Peyer's patch (tissue), 4 donors: ENCODE measurements around the gene ATP10A. TPM values are rescaled to one million over a fixed set of nuclear protein-coding genes. Genes with fewer than 3 reads are reported as not detected.

ENCODE experiments used
- DNase-seq, 3 donors: peaks; one replicate each; pipeline ENCODE4 v3.0.0-alpha.2; 2017 to 2019
- H3K27ac ChIP-seq, 4 donors: fragments of 200-600 bp; sonication (generic); one replicate each; pipeline ENCODE4 v1.5.1; 2016 to 2019
- H3K27me3 ChIP-seq, 2 donors: fragments of 200-600 bp; sonication (generic); one replicate each; pipeline ENCODE4 v1.5.1; 2019
- H3K36me3 ChIP-seq, 3 donors: fragments of 200-600 bp; sonication (generic); one replicate each; pipeline ENCODE4 v1.5.1; 2016 to 2019
- H3K4me1 ChIP-seq, 4 donors: fragments of 200-600 bp; sonication (generic); one replicate each; pipeline ENCODE4 v1.5.1; 2016 to 2019
- H3K4me3 ChIP-seq, 4 donors: fragments of 200-600 bp; sonication (generic); 1 replicate in 3 of 4; 2 replicates in 1 of 4; pipeline ENCODE4 v1.5.1; 2016 to 2019; ENCODE audit warnings: mild to moderate bottlenecking in 1 of 4
- H3K9me3 ChIP-seq, 4 donors: fragments of 200-600 bp; sonication (generic); one replicate each; pipeline ENCODE4 v1.5.1; 2016 to 2019; ENCODE audit warnings: mild to moderate bottlenecking in 1 of 4
- CTCF ChIP-seq, 6 experiments: fragments of 450-650 bp in 4 of 6; fragments of 200-600 bp in 2 of 6; sonication (generic) in 1 of 6; IDR thresholded peaks; one replicate each; pipeline ENCODE4 v1.5.1; 2017 to 2019; ENCODE audit warnings: antibody characterized with exemption in 6 of 6, mild to moderate bottlenecking in 3 of 6, moderate library complexity in 1 of 6
- POLR2A ChIP-seq, 2 donors: fragments of 450-650 bp; IDR thresholded peaks; one replicate each; pipeline ENCODE4 v1.5.1; 2017; ENCODE audit warnings: antibody characterized with exemption in 2 of 2, mild to moderate bottlenecking in 2 of 2, moderate library complexity in 2 of 2
- total RNA-seq, 4 donors: library from RNA; depleted of rRNA; stranded (reverse); fragments of >200 nt; gene quantifications; one replicate each; pipeline ENCODE4 v1.1.0, GENCODE V29; 2016

Gene ATP10A
- total RNA-seq, 4 donors from 2014 or later = 1.6 to 7.4 (median 3.7) TPM

- H3K9me3 ChIP-seq = no peaks in the 10 kb centered on the region
- no peak for DNase-seq
- TF ChIP-seq CTCF (IDR thresholded peaks at IDR 0.05) (no peak), POLR2A (IDR thresholded peaks at IDR 0.05) (no peak)
- H3K27ac ChIP-seq = no peak overlapping the region
- H3K27me3 ChIP-seq = no peaks in the 10 kb centered on the region
- H3K4me3 ChIP-seq = no peak overlapping the region
- H3K36me3 ChIP-seq = no peaks in the 10 kb centered on the region
- no peaks in the 10 kb centered on the region for H3K4me1 ChIP-seq
These were observed 12.4 kb upstream of the ATP10A start for GRCh38 chr15:25875566-25875965.

GRCh38 chr15:25874379-25874778 is 11.3 kb upstream of the ATP10A start:
- Histone ChIP-seq H3K36me3 (no peaks in the 10 kb centered on the region), H3K4me3 (no peak overlapping the region), H3K27ac (no peak overlapping the region), H3K9me3 (no peaks in the 10 kb centered on the region), H3K4me1 (no peaks in the 10 kb centered on the region), H3K27me3 (no peaks in the 10 kb centered on the region)
- no peak for DNase-seq
- TF ChIP-seq POLR2A (IDR thresholded peaks at IDR 0.05) (no peak), CTCF (IDR thresholded peaks at IDR 0.05) (no peak)

- no peak for DNase-seq
- H3K27ac ChIP-seq = no peak overlapping the region
- no peaks in the 10 kb centered on the region for H3K4me1 ChIP-seq
- no peaks in the 10 kb centered on the region for H3K27me3 ChIP-seq
- TF ChIP-seq POLR2A (IDR thresholded peaks at IDR 0.05) = no peak
- no peak for TF ChIP-seq CTCF (IDR thresholded peaks at IDR 0.05)
- peaks cover 0 to 1% (median 0%) of the 10 kb centered on the region in 4 donors for H3K9me3 ChIP-seq
- H3K36me3 ChIP-seq = no peaks in the 10 kb centered on the region
- no peak overlapping the region for H3K4me3 ChIP-seq
These were observed 8.3 kb upstream of the ATP10A start for GRCh38 chr15:25871403-25871802.

- Histone ChIP-seq H3K4me3 (no peak overlapping the region), H3K9me3 (peaks cover 0 to 3% (median 0%) of the 10 kb centered on the region in 4 donors), H3K27me3 (no peaks in the 10 kb centered on the region), H3K27ac (no peak overlapping the region), H3K4me1 (no peaks in the 10 kb centered on the region), H3K36me3 (no peaks in the 10 kb centered on the region)
- no peak for TF ChIP-seq CTCF (IDR thresholded peaks at IDR 0.05)
- no peak for TF ChIP-seq POLR2A (IDR thresholded peaks at IDR 0.05)
- DNase-seq = no peak
These were observed 7.8 kb upstream of the ATP10A start for GRCh38 chr15:25870938-25871337.

- TF ChIP-seq POLR2A (IDR thresholded peaks at IDR 0.05) = no peak
- H3K27ac ChIP-seq = no peak overlapping the region
- no peaks in the 10 kb centered on the region for H3K36me3 ChIP-seq
- no peaks in the 10 kb centered on the region for H3K4me1 ChIP-seq
- DNase-seq = no peak
- no peaks in the 10 kb centered on the region for H3K27me3 ChIP-seq
- H3K4me3 ChIP-seq = no peak overlapping the region
- peaks cover 0 to 3% (median 0%) of the 10 kb centered on the region in 4 donors for H3K9me3 ChIP-seq
These were observed 6.6 kb upstream of the ATP10A start for GRCh38 chr15:25869701-25870100.

GRCh38 chr15:25866874-25867273 is 3.7 kb upstream of the ATP10A start:
- Histone ChIP-seq H3K27me3 (no peaks in the 10 kb centered on the region), H3K4me3 (no peak overlapping the region), H3K36me3 (no peaks in the 10 kb centered on the region), H3K4me1 (peaks cover 0 to 8% (median 0%) of the 10 kb centered on the region in 4 donors), H3K27ac (no peak overlapping the region), H3K9me3 (peaks cover 0 to 3% (median 0%) of the 10 kb centered on the region in 4 donors)
- DNase-seq = no peak
- no peak for TF ChIP-seq CTCF (IDR thresholded peaks at IDR 0.05)
- no peak for TF ChIP-seq POLR2A (IDR thresholded peaks at IDR 0.05)
